Measurements from ENCODE around the gene C19orf85. TPM values are rescaled to one million over a fixed set of nuclear protein-coding genes. Genes with fewer than 3 reads are reported as not detected.

C19orf85 gene
- polyA plus RNA-seq, 1 experiment, result not detected

DNA sequence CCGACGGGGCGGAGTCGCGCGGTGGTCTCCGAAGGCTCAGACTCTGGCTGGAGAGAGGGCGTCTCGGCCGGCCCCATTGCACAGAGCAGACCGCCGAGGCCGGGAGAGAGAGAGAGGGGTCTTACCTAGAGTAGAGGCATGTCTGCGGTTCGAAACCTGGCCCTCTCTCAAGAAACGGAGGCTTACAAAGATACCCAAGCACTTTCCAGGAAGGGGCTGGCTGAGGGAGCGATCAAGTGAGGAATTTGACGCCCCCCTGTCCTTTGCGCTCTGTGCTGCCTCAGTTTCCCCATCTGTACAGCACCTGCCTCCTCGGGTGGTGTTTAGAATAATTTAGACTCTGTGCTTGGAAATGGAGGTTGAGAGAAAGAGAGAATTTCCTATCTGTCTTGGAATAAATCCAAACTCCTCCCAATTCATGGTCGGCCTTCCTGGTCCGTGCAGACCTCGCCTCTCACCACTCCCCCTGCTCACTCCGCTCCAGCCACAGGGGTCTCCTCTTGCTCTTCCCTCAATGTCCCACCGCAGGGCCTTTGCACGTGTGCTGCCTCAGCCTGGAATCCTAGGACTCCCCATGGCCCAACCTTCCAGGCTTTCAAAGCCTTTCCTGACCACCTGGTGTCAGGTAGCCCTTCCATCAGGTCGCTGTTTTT lies 2.5 kb downstream of the C19orf85 start:
- TF ChIP-seq, protein P1, sequence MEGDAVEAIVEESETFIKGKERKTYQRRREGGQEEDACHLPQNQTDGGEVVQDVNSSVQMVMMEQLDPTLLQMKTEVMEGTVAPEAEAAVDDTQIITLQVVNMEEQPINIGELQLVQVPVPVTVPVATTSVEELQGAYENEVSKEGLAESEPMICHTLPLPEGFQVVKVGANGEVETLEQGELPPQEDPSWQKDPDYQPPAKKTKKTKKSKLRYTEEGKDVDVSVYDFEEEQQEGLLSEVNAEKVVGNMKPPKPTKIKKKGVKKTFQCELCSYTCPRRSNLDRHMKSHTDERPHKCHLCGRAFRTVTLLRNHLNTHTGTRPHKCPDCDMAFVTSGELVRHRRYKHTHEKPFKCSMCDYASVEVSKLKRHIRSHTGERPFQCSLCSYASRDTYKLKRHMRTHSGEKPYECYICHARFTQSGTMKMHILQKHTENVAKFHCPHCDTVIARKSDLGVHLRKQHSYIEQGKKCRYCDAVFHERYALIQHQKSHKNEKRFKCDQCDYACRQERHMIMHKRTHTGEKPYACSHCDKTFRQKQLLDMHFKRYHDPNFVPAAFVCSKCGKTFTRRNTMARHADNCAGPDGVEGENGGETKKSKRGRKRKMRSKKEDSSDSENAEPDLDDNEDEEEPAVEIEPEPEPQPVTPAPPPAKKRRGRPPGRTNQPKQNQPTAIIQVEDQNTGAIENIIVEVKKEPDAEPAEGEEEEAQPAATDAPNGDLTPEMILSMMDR (IDR thresholded peaks at IDR 0.05; ENCODE audit: low read depth, low read length), result no peak
- Histone ChIP-seq H3K27me3 (ENCODE audit: control insufficient read depth, insufficient read depth, low read length) (peaks cover 3% of the 10 kb centered on the region), H3K4me3 (ENCODE audit: low read depth, low read length) (peak overlapping the region; percentile 70), H3K27ac (ENCODE audit: low read depth, low read length) (no peak overlapping the region), H3K9me3 (ENCODE audit: control insufficient read depth, insufficient read depth, low read length) (no peaks in the 10 kb centered on the region)
- POLR2A ChIA-PET, result interaction anchor here (0.5 to 1.1 kb wide), 13 partner anchors 14 to 989 kb away, joined by 3 to 12 read pairs (median 4); partner anchors contain the start of genes CDC42EP5, NAT14, PPP1R12C and PPP6R1
- DNase-seq (ENCODE audit: low read depth, low spot score), result no peak
- CTCF ChIA-PET, result interaction anchor here (0.5 to 1.0 kb wide), 3 partner anchors 9 to 191 kb away, joined by 3 to 6 read pairs (median 5); no protein-coding TSS in a partner anchor

- ChIA-PET POLR2A (interaction anchor here (0.5 to 1.1 kb wide), 13 partner anchors 15 to 988 kb away, joined by 3 to 12 read pairs (median 4); partner anchors contain the start of genes CDC42EP5, NAT14, PPP1R12C and PPP6R1), CTCF (interaction anchor here (0.5 to 1.0 kb wide), 3 partner anchors 10 to 192 kb away, joined by 3 to 6 read pairs (median 5); no protein-coding TSS in a partner anchor)
- peak within 1 kb of the TSS; percentile 90 for H3K27ac ChIP-seq (ENCODE audit: low read depth, low read length)
- H3K4me3 ChIP-seq (ENCODE audit: low read depth, low read length), result peak within 1 kb of the TSS; percentile 97
- TF ChIP-seq, protein P1 (IDR thresholded peaks at IDR 0.05; ENCODE audit: low read depth, low read length), result no peak
- H3K27me3 ChIP-seq (ENCODE audit: control insufficient read depth, insufficient read depth, low read length), result peaks cover 3% of the 10 kb centered on the region
- no peaks in the 10 kb centered on the region for H3K9me3 ChIP-seq (ENCODE audit: control insufficient read depth, insufficient read depth, low read length)
- peak; percentile 99 for DNase-seq (ENCODE audit: low read depth, low spot score)
Observed at GRCh38 chr19:55461259-55461973, 3.1 kb downstream of the C19orf85 start, which contains the start of gene ISOC2. Gene ISOC2 (minus strand): TSS chr19:55461642. CDS start chr19:55456486, 5,156 bp downstream.

- POLR2A ChIA-PET, result no interaction called here
- peak overlapping the region; percentile 90 for H3K27ac ChIP-seq (ENCODE audit: low read depth, low read length)
- peaks cover 3% of the 10 kb centered on the region for H3K27me3 ChIP-seq (ENCODE audit: control insufficient read depth, insufficient read depth, low read length)
- peak; percentile 48 for DNase-seq (ENCODE audit: low read depth, low spot score)
- peak overlapping the region; percentile 97 for H3K4me3 ChIP-seq (ENCODE audit: low read depth, low read length)
- CTCF ChIA-PET, result interaction anchor here (0.8 to 3.5 kb wide), 2 partner anchors 7 to 43 kb away, joined by 3 to 25 read pairs; no protein-coding TSS in a partner anchor
- H3K9me3 ChIP-seq (ENCODE audit: control insufficient read depth, insufficient read depth, low read length), result no peaks in the 10 kb centered on the region
- TF ChIP-seq, protein P1 (IDR thresholded peaks at IDR 0.05; ENCODE audit: low read depth, low read length), result no peak
Observed at GRCh38 chr19:55460670-55461258, 3.8 kb downstream of the C19orf85 start.

DNA sequence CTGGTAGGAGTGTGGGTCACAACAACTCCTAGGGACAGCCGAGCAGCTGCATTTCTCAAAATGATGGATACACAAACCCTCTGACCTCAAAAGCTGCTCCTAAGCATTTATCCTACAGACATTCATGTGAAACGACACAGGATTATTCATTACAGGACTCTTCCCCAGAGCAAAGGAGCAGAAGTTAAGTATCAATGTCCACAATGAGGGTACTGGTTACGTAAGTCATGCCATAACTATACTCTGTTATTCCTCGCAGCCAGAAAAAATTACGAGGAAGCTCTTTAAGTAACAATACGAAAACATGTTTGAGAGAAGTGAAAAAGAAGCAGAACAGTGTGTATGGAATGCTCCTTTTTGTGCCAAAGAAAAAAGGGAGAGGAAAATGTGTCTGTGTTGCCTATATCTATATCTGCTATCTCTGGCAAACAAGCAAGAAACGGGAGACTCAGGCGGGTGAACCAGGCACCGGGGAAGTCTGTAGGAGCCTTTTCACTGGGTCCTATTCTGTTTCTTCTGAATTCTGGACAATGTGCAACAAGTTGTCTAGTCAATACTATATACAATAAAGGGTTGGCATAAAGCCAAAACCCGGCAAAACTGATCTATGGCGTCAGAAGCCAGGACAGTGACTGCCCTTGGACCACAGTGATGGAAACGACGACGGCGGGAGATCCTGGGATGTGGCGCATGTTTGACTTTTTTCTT lies 4.4 kb downstream of the C19orf85 start:
- Histone ChIP-seq H3K4me3 (ENCODE audit: low read depth, low read length) (peak overlapping the region; percentile 97), H3K27me3 (ENCODE audit: control insufficient read depth, insufficient read depth, low read length) (peaks cover 3% of the 10 kb centered on the region), H3K9me3 (ENCODE audit: control insufficient read depth, insufficient read depth, low read length) (no peaks in the 10 kb centered on the region), H3K27ac (ENCODE audit: low read depth, low read length) (peak overlapping the region; percentile 47)
- TF ChIP-seq, protein P1 (IDR thresholded peaks at IDR 0.05; ENCODE audit: low read depth, low read length), result no peak
- ChIA-PET CTCF (interaction anchor here (0.8 to 3.5 kb wide), 3 partner anchors 8 to 168 kb away, joined by 3 to 25 read pairs (median 3); no protein-coding TSS in a partner anchor), POLR2A (interaction anchor here (1.0 kb wide), 1 partner anchor 16 kb away, joined by 6 read pairs; the partner anchor contains the start of gene ZNF628)
- no peak for DNase-seq (ENCODE audit: low read depth, low spot score)
